Activated T-cell treated with anti-CD3 and anti-CD28 coated beads for 48 hours (primary cell): ENCODE results near the gene NRP1.

ENCODE experiments used
- DNase-seq: peaks from one replicate; pipeline ENCODE4 v3.0.0-alpha.2; 2020; ENCODE audit warnings: low read depth

Gene NRP1

DNA sequence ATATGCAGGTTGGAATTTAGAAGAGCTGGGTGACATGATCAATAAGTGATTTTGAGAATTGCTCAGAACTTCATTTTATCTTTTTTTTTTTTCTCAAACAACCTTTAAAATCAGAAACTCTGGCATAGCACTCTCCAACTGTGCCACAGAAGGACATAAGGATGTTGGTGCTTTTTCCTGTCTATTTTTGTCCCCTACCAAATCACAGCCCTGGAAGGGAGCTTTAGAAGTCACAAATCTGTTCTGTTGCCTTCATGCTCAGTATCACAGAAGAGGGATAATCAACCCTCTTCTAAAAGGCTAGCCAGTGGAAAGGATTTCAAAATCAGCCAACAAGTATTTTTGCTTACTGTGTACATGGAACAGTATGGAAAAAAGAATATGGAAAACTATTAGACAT lies 14.8 kb upstream of the NRP1 start:
- DNase-seq: no peak

DNA sequence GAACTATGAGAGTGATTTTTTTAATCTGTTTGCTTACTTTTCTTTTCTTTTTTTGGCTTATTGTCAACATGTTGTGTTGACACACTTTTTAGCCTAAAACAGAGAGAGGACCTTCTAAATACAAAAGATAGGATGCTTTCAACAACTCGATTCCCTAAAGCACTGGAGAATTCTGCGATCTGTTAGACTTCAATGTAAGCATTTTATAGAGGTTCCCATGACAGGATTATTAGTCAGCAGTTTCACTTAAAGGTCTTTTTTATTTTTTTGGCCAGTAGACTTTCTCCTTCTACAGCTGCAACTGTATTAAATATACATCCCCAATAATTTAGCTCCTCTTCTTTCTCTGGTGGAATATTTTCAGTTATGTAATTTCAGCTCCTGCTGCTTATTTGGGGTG lies 12.7 kb upstream of the NRP1 start:
- no peak for DNase-seq

DNA sequence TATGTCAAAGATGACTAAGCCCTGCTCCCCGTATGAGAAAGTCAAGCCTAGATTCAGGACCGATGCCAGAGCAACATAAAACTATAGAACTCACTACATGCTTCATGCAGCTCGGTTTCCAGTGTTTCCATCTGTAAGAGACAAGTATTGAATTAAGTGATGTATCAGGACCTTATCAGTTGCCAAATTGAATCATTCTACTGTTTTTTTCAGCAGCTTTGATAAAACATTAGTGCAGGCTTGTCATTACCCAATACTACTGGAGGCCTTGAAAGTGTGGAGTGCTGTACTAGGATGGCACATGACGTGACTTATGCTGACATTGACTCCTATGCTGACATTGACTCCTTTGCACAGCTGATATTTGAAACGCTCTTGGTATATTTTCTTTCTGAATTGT lies 10.8 kb upstream of the NRP1 start:
- no peak for DNase-seq

DNA sequence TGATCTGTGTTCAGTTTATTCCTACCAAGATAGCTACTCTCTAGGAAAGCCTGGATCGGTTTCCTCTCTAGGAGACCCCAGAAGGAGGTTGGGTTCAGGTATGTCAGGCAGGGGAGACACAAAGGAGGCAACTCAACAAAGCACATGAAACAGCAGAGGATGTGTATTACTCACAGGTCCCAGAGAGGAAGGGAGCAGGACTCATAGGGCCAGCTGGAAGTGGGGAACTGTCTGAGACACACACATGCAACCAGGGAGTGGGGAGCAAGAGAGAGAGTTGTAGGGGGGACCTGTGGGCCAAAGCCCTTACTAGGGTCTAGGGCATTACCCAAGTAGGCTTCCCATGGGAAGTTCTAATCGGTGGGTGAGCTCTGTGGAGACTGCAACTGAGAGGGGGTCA lies 10.2 kb upstream of the NRP1 start:
- DNase-seq: no peak

DNA sequence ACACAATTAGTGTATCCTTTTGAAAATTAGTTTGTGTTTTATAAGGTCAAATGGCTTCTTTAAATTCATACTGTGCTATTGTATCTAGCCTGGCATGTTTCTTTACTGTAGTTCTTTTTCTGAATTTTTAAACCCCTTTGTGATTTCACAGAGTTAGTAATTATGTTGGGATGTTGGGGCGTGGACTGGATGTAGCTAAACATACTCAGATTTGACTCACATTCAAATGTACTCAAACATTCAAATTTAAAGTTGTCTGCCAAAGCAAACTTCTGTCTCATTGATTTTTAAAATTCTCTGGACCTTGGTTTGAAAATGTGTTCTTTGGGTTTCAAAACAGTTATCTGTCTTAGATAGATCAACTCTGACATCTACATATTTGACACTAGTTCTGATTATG lies 7.2 kb upstream of the NRP1 start:
- DNase-seq: no peak

DNA sequence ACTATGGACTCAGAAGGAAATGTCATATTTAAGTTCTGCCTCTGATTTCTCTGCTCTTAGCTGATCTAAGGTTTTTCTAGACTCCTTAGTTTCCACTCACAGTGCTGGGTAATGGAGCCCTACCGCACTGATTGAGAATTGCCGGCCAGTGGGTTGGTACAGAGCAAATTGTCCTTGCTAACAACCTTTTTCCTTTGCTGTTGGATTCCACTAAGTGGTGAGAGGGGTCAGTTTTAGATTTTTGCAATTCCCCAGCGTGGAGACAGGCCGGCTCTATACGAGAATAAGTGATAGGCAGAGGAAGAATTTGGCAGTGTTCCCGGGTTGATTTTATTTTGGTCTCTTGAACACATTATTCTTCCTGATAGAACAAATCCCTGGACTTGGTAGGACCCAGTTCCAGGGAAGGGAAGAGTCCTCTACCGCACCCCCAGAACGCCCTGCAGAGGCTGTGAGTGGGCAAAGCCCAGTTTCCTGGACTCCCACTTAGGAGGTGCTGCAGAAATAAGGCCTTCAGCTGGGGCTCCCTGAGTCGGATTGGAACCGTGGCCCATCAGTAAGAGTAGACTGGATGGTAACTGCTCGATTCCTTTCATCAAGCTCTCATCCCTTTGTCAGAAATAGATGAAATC lies 3.0 kb upstream of the NRP1 start:
- DNase-seq: no peak

DNA sequence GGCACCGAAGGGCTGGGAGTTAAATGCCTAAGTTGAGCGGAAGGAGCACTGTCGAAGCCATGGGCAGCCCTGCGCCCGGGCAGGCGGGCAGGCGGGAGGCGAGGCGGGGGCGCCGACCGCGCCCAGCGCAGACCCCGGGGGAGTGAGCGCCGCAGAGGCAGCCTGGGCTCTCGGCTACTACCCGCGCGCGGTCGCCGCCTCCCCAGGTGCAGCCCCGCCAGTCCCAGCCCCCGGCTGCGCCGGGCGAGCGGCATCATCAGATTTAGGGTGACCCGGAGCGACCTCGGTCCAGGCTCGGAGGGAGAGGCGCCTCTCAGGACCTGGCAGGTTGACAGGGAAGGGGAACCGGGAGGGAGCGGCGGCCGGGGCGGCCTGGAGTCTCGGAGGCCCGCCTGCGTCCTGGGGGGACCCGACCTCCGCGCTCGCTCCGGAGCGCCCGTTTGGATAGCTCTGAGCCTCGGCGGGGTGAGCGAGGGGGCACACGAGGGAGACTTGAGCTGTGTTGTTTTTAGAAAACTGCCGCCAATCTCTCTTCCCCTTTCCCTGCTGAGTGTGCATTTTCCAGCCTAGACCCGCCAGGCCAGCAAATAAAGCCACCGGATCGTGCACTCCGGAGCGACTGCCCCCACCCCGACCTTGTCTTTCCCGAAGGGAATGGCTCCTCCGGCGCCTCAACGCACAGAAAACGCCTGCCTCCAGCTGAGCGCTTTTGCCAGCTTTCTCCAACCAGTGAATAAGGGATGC lies 2.3 kb upstream of the NRP1 start:
- DNase-seq: no peak

DNA sequence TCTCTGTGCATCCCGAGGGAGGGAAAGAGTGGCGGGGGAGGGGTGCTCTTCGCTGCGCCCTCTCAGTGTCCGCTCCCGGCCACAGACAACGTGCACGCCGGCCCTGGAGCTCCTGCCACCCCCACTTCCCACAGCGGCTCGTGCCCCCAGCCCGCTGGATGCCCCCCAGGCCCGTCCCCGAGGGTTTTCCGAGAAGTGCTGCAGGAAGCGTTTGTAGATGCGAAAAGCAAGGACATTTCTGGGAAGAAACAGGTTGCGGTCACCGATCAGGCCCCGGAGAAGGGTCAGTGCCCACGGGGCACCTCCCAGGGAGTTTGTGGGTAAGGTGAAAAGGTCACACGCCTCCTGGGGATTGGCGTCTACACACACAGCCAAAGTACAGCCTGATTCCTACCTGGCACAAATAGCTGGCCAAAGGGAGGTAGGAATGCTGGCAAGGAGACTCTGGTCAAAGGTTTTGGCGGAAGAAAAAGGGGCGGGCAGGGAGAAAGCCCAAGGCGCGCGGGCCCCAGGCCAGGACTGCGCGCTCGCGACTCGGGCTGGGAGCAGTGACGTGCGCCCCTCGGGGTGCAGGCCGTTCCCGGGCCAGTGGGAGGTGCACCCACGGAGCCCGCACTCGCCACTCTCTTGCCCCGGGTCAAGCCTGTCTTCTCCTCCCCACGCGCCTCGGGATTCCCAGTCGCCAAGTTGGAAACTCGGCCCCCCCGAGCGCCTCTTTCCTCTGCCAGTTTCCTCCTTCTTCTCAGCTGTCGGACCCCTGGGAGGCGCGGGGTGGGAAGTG lies 1.5 kb upstream of the NRP1 start:
- no peak for DNase-seq

DNA sequence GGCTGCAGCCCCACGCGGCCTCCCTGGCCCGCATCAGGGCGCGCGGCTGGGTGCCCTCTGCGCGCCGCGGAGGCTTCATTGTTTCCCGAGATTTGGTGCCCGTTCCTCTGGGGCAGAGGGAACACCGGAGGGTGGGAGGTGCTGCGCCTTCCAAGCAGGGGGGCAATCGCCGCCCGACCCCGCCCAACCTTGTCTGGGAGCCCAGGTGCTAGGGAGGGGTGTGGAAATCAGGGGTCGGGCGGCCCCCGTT lies 1.0 kb upstream of the NRP1 start:
- no peak for DNase-seq

DNA sequence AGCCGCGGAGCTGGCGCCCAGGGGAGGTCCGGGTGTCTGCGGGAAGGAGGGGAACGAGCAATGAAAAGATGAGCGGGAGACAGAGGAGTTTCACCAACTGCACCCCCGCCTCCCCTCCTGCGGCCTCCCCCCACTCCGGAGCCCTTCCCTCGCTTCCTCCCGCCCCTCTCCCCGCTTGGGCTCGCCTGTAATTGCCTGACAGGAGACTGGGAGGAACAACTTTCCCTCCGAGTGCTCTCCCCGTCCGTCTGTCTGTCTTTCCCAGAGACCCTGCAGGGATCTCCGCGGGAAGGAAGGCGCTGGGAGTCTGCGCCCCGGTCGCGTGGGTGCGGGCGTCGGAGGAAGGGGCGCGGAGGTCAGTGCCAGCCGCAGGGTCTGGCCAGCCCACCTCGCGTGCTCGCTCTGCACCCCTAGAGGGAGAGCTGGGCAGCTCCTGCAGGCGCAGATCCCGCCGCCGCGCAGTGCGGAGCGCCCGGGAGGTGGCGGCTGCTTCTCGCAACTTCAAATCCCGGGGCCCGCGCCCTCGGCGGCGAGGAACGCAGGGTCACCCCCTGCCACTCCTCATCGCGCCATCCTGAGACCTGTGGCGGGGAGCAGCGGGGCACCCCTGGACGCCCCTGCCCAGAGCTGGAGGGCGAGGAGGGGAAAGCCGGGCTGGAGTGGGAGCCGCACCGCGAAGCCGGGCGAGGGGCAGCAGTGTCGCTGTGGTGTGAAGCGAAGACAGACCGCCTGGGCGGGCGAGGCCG lies 511 bp upstream of the NRP1 start:
- DNase-seq: peak; percentile 53

DNA sequence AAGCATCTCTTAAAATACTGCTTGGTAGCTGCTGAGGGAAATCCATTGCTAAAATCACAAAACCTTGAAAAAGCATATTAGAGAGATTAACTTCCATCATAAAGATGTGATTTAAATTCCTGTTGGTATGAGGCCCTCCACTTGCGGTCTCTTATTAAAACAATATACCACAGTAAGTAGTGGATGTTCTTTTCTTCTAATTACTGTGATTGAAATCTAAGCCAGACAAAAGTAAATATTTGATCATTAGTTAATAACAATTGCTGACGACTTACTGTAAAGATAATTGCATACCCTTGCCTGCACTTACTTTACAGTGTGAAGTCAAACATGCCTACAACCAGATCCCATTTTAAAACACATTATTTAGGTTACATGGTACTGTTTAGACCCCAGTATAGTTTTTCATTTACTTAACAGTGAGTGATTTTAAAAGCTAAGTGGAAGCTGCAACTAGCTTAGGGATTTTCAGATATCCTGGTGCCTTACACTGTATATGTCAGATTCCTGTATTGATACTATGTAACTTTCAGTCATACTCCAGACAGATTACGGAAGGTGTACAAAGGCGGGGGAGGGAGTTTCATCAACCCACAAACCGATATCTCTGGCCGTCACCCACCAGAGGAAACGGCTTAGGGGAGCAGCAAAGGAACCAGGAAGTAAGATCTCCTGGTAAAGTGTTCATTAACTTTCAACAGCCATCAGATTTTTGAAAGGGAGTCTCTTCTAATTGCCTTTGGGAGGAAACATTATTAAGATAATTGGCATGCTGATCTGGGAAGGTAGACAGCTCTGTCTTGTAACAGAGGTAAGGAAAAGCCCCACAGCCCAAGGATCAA lies 986 bp downstream of the NRP1 start:
- DNase-seq: no peak

DNA sequence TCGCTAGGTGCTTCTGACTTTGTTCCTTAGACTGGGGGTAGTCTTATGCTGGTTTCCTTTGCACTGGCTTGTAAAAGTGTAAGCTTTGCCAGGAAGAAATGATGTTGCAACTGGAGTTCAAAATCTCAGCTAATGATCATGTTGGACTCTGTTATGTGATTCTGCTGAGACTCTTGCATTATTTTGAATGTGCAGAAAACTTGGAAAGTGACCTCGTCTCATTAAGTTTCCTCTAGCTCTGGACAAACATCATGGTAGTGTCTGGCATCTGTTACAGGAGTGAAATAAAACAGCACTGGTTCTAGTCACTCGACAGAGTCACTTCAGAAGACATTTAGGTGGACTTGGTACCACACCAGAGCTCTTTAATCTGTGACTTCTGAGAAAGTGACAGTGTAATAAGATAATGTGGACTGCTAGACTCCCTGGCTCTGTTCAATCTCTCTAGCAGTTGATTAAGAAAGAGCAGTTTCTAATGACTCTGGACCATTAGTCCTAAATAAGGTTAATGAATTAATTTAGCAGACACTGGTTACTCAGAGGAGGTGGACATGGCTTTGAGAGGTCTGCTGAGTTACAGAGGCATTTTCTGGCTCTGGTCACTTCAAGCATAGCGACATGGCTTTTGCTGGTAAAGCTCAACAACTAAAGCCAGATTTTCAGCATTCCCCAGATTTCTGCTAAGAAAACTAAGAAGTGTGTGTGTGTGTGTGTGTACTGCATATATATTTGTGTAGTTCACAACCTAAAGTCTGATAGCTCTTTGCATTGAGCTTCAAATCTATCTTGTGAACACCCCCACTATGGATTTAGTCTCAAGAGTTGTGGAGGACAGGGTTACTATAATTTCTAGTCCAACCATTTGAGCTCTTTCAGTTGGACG lies 2.0 kb downstream of the NRP1 start:
- no peak for DNase-seq

DNA sequence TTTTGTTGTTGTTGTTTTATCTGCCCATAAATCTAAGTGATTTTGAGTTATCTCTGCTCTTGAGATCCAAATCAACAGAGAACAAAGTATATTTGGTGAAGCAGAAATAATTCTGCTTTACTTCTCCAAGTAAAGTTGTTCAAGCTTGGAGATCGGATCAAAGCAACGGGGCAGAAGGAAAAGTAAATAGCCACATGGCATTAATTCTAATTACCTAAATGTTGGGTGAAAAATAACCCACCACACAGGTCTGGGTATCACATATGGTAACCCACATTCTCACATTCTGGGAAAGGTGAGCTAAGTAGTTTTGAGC lies 3.1 kb downstream of the NRP1 start:
- DNase-seq: no peak

DNA sequence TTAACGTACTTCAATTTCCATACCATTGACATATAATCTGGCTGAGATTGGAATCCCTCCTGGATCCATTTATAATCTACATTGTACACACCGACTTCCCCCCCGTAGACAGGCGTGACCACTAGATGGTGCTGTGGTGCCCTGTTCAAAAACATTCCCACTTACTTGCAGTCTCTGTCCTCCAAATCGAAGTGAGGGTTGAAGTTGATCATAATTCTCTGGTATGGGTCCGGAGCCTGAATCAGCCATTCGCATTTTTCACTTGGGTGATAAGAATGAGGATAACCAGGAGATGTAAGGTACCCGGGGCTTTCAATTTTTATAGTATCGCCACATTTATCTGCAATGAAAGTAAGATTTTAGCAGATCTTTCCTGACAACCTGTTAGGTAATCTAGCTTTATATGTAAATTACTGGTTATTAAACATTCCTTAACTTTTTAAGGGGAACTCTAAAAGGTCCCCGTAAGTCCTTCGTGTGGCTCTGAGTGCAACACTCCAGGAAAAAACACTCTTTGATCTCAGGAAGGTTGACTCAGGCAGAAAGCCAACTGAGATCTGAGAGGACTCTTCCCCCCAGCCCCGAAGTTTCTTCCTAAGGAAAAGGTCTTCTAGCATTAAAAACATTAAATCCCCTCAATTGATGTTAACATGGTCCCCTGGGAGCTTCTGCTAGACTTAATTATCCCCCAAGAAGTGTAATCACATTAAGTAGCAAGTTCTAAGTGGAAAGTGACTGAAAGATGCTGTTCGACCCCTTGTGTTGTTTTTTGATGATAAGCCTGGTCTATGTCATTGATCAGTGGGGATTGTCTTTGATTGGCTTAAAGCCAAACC lies 3.7 kb downstream of the NRP1 start:
- peak; percentile 67 for DNase-seq

DNA sequence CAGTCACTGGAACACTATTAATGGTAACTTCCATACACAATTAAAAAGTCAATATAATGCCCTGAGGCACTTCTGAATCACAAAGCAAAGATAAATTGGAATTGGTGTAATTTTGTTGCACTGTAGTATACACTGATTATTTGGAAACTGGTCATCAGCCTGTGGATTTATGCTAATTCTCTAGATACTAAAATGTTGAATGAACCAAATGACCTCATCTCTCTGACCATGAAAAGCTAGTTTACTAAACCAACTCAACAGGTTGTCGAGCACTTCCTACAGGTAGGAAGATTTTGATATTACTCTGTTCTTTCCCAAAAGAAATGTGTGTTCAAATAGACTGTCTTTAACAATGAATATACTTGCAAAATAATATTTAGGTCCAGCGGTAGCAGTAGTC lies 5.3 kb downstream of the NRP1 start:
- no peak for DNase-seq

DNA sequence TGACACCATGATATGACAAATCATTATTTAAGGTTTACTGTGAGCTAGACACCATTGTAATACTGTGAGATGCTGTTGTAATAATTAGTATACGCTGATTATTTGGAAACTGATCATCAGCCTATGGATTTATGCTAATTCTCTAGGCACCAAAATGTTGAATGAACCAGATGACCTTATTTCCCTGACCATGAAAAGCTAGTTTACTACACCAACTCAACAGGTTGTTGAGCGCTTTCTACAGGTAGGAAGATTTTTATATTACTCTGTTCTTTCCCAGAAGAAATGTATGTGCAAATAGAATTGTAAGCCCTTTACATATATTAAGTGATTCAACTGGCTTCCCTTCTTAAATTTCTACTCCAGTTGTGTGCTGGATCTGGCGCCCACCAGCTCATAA lies 6.2 kb downstream of the NRP1 start:
- no peak for DNase-seq

DNA sequence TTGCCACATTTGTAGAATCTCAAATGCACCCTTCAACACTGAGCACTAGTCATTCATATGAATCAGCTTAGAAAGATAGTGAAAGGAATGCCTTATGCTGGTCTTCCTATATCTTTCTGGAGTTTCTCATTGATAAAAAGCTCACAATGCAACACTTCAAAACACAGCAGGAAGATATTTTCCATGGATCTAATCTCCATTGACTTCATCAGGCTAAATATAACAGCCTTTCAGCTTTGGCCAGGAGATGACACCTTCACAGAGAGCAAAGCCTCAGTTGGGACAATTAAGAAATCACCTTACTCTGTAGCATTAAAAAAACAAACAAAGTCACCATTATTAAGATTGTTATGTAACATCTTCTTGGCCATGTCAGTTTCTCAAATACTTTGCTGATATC lies 6.7 kb downstream of the NRP1 start:
- DNase-seq: no peak

DNA sequence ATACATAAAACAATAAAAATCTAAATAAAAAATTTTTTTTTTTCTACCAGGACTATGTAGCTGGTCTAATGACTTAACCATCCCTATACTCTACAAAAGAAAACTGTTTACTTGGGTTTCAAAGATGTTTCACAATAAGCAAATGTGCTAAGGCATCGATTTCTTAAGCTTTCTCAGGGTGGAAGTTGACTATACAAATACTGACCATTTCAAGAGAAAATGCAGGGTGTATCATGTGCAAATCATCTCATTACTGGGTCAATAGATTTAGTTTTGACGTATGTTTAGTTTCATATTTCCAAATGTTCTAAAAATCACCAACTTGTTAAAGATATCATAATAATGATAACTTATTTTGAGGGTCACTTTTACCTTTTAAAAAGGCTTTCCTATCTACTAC lies 7.5 kb downstream of the NRP1 start:
- no peak for DNase-seq

DNA sequence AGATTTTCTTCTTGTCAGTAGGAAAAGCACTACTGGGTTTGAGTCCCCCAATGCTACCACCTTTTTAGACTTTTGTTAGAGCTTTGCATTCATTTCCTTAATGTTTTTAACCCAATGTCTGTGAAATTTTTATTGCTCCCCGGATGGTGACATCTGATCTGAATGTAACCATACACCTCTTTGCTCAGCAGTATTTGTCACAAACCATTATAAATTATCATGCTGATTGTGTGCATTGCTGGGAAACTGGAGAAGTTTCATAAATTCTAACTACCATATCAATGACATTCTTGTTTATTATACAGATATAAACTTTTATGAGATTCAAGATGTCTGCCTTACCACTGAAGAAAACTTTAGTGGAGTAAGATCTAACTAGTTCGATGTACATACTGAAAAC lies 8.5 kb downstream of the NRP1 start:
- DNase-seq: no peak

DNA sequence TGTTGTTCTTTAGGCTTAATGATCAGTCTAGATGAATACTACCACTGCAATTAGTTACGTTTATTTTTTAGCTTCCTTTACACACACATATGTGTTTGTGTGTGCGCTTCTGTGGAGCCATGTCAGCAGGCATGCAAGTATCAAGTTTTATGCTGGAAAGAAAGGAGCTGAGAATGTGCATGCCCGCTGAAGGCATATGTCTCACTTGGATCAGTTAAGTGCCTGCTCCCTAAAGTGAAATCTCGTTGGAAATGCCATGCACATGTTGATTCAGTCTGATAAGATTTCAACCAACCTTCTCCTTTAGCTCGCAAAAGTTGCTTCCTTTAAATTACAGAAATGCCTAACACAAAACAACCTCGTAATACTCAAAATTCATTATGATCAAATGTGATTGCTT lies 10.7 kb downstream of the NRP1 start:
- no peak for DNase-seq
